Left ventricle myocardium inferior (tissue), 1 donor: ENCODE results near the gene CEP55. TPM values are rescaled to one million over a fixed set of nuclear protein-coding genes. Genes with fewer than 3 reads are reported as not detected.
A peak's percentile ranks its signal among the peaks of the same experiment; 100 is the strongest.

Experiments
- DNase-seq: peaks from one replicate; pipeline ENCODE4 v3.0.0-alpha.2; 2020
- H3K27ac ChIP-seq: fragments of 200-600 bp; replicated peaks from 2 replicates; pipeline ENCODE4 v1.8.0; 2021
- H3K27me3 ChIP-seq: fragments of 200-600 bp; 2 replicates; pipeline ENCODE4 v1.8.0; 2021; ENCODE audit warnings: low read depth
- H3K36me3 ChIP-seq: fragments of 200-600 bp; 2 replicates; pipeline ENCODE4 v1.8.0; 2021
- H3K4me1 ChIP-seq: fragments of 200-600 bp; 2 replicates; pipeline ENCODE4 v1.8.0; 2021
- H3K4me3 ChIP-seq: fragments of 200-600 bp; 2 replicates; pipeline ENCODE4 v1.8.0; 2021; ENCODE audit warnings: mild to moderate bottlenecking, moderate library complexity
- H3K9me3 ChIP-seq: fragments of 200-600 bp; replicated peaks from 2 replicates; pipeline ENCODE4 v1.8.0; 2021
- CTCF ChIP-seq: fragments of 200-600 bp; IDR thresholded peaks from 2 replicates; pipeline ENCODE4 v1.8.0; 2021; ENCODE audit warnings: antibody characterized with exemption, mild to moderate bottlenecking, borderline replicate concordance
- intact Hi-C: fragments of 100-400 bp; cut with micrococcal nuclease; formaldehyde crosslinking; loops from one replicate; pipeline ENCODE4 v1.11.0; 2022
- total RNA-seq: library from RNA; stranded (reverse); fragmentation: NEBNext Ultra II Directional; extraction: Animal tissue kit (Norgen Biotek cat#: 25700); gene quantifications from one replicate; pipeline ENCODE4 v1.2.1, GENCODE V29; 2021
- donor health status: DM: no; HTN: yes; CAD: no; lungs with severe emphysema.

The CEP55 gene
- total RNA-seq, 1 donor from 2014 or later: 0.66 TPM

GRCh38 chr10:93454146-93454545, 42.3 kb upstream of the CEP55 start:
- no peak for TF ChIP-seq CTCF
- Histone ChIP-seq H3K4me1 (peaks cover 23% of the 10 kb centered on the region), H3K36me3 (peaks cover 16% of the 10 kb centered on the region), H3K27ac (no peak overlapping the region), H3K4me3 (no peak overlapping the region), H3K27me3 (no peaks in the 10 kb centered on the region), H3K9me3 (no peaks in the 10 kb centered on the region)
- no peak for DNase-seq
- intact Hi-C loops: no loop called here

GRCh38 chr10:93454736-93455135, 41.7 kb upstream of the CEP55 start:
- peaks cover 10% of the 10 kb centered on the region for H3K36me3 ChIP-seq
- intact Hi-C loops: no loop called here
- no peak for TF ChIP-seq CTCF
- no peak for DNase-seq
- no peak overlapping the region for H3K4me3 ChIP-seq
- no peaks in the 10 kb centered on the region for H3K9me3 ChIP-seq
- no peak overlapping the region for H3K27ac ChIP-seq
- H3K4me1 ChIP-seq: peaks cover 27% of the 10 kb centered on the region
- H3K27me3 ChIP-seq: no peaks in the 10 kb centered on the region

- no peaks in the 10 kb centered on the region for H3K27me3 ChIP-seq
- H3K9me3 ChIP-seq: no peaks in the 10 kb centered on the region
- H3K36me3 ChIP-seq: peaks cover 2% of the 10 kb centered on the region
- no peak for DNase-seq
- TF ChIP-seq CTCF: no peak
- H3K4me3 ChIP-seq: no peak overlapping the region
- H3K27ac ChIP-seq: no peak overlapping the region
- peaks cover 31% of the 10 kb centered on the region for H3K4me1 ChIP-seq
- intact Hi-C loops: no loop called here
These were observed 39.9 kb upstream of the CEP55 start for GRCh38 chr10:93456480-93456879.

- H3K9me3 ChIP-seq: no peaks in the 10 kb centered on the region
- no peak for DNase-seq
- H3K4me1 ChIP-seq: peaks cover 33% of the 10 kb centered on the region
- no peak for TF ChIP-seq CTCF
- H3K36me3 ChIP-seq: peaks cover 2% of the 10 kb centered on the region
- no peak overlapping the region for H3K27ac ChIP-seq
- H3K27me3 ChIP-seq: no peaks in the 10 kb centered on the region
- H3K4me3 ChIP-seq: no peak overlapping the region
- intact Hi-C loops: no loop called here
These were observed 38.9 kb upstream of the CEP55 start for GRCh38 chr10:93457511-93457910.

- Histone ChIP-seq H3K9me3 (no peaks in the 10 kb centered on the region), H3K4me3 (no peak overlapping the region), H3K36me3 (no peaks in the 10 kb centered on the region), H3K27me3 (no peaks in the 10 kb centered on the region), H3K27ac (peak overlapping the region; percentile 93), H3K4me1 (peaks cover 43% of the 10 kb centered on the region)
- DNase-seq: peak; percentile 44
- intact Hi-C loops: no loop called here
- no peak for TF ChIP-seq CTCF
These were observed 37.6 kb upstream of the CEP55 start for GRCh38 chr10:93458821-93459257.

- peaks cover 49% of the 10 kb centered on the region for H3K4me1 ChIP-seq
- intact Hi-C loops: no loop called here
- no peak overlapping the region for H3K4me3 ChIP-seq
- H3K36me3 ChIP-seq: no peaks in the 10 kb centered on the region
- TF ChIP-seq CTCF: no peak
- H3K27me3 ChIP-seq: no peaks in the 10 kb centered on the region
- H3K27ac ChIP-seq: peak overlapping the region; percentile 93
- no peak for DNase-seq
- H3K9me3 ChIP-seq: no peaks in the 10 kb centered on the region
These were observed 36.9 kb upstream of the CEP55 start for GRCh38 chr10:93459466-93459865.
